Keratinocyte (primary cell): ENCODE measurements around the gene SLC6A8.
"Not testable (repeated sequence)": the region's sequence is repeated elsewhere in the genome, so short reads cannot be mapped to it uniquely, and the experiment has no call there.

Experiments
- CTCF ChIP-seq, 3 experiments: IDR thresholded peaks in 1 of 3; conservative IDR thresholded peaks in 1 of 3; optimal IDR thresholded peaks in 1 of 3; 2 replicates in 2 of 3; 3 replicates in 1 of 3; pipeline versions ENCODE3 to v1.5.1; 2011; ENCODE audit warnings: low read length in 3 of 3, mild to moderate bottlenecking in 3 of 3, moderate library complexity in 2 of 3, control low read depth in 1 of 3, inconsistent platforms in 1 of 3; ENCODE audit not compliant: insufficient read depth in 2 of 3; ENCODE audit errors: extremely low read depth in 1 of 3
- EZH2 ChIP-seq: IDR thresholded peaks from one replicate; pipeline ENCODE4 v1.6.1; 2012; ENCODE audit warnings: inconsistent platforms, mild to moderate bottlenecking, low read length, moderate library complexity

DNA sequence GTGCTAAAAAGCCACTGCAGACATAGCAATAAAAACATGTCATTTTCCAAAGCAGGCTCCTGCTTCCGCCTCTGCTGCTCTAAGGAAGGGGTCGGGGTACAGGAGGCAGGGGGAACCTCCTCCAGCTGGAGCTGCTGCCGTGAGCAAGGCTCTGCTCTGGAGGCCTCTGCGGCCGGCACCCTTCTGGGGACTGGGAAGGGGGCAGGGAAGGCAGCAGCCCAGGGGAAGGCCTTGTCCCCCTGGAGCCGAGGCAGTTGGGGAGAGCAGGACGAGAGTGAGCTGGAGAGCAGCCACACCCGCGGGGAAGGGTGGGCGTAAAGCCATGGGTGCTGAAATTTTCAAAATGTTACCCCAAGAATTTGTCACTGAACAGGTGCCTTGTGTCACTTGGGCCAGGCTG, 8.8 kb downstream of the SLC6A8 start:
- TF ChIP-seq CTCF (optimal IDR thresholded peaks at IDR 0.05 in 1 of 3, IDR thresholded peaks at IDR 0.05 in 1 of 3, conservative IDR thresholded peaks at IDR 0.05 in 1 of 3; ENCODE audit: extremely low read depth in 1 of 3, insufficient read depth in 2 of 3, low read length in 3 of 3); EZH2: not testable (repeated sequence)
